Nephron (organoid): ENCODE data around the gene C12orf76.
A peak's percentile ranks its signal among the peaks of the same experiment; 100 is the strongest.

Experiments used
- H3K27ac Mint-ChIP-seq, 3 experiments: 2 replicates each; pipeline ENCODE4 v1.8.0; 2020; ENCODE audit warnings: mixed read lengths in 3 of 3, mild to moderate bottlenecking in 2 of 3, moderate library complexity in 1 of 3
- H3K27me3 Mint-ChIP-seq: 2 replicates; pipeline ENCODE4 v1.8.0; 2021; ENCODE audit warnings: low read depth, mild to moderate bottlenecking, moderate library complexity, mixed read lengths
- H3K36me3 Mint-ChIP-seq: 2 replicates; pipeline ENCODE4 v1.8.0; 2020; ENCODE audit warnings: low read depth, mixed read lengths
- H3K4me1 Mint-ChIP-seq: 2 replicates; pipeline ENCODE4 v1.8.0; 2020; ENCODE audit warnings: mixed read lengths
- H3K4me3 Mint-ChIP-seq, 3 experiments: 2 replicates each; pipeline ENCODE4 v1.8.0; 2020; ENCODE audit warnings: mild to moderate bottlenecking in 3 of 3, mixed read lengths in 3 of 3, moderate library complexity in 2 of 3
- H3K9me3 Mint-ChIP-seq: 2 replicates; pipeline ENCODE4 v1.8.0; 2020; ENCODE audit warnings: mixed read lengths
- TF ChIP-seq, protein P1 (sequence below), 3 experiments: fragments of 200-600 bp; sonication (generic); IDR thresholded peaks; one replicate each; pipeline ENCODE4 v1.5.0; 2021; ENCODE audit warnings: antibody characterized with exemption in 3 of 3; ENCODE audit not compliant: unreplicated experiment in 3 of 3

Gene C12orf76

GRCh38 chr12:109998904-109999648 is 49.2 kb downstream of the C12orf76 start, which contains the start of gene ANKRD13A:
Gene ANKRD13A, plus strand, starts transcription at chr12:109999430. Its CDS starts 259 bp downstream, at chr12:109999689.
- TF ChIP-seq, protein P1, sequence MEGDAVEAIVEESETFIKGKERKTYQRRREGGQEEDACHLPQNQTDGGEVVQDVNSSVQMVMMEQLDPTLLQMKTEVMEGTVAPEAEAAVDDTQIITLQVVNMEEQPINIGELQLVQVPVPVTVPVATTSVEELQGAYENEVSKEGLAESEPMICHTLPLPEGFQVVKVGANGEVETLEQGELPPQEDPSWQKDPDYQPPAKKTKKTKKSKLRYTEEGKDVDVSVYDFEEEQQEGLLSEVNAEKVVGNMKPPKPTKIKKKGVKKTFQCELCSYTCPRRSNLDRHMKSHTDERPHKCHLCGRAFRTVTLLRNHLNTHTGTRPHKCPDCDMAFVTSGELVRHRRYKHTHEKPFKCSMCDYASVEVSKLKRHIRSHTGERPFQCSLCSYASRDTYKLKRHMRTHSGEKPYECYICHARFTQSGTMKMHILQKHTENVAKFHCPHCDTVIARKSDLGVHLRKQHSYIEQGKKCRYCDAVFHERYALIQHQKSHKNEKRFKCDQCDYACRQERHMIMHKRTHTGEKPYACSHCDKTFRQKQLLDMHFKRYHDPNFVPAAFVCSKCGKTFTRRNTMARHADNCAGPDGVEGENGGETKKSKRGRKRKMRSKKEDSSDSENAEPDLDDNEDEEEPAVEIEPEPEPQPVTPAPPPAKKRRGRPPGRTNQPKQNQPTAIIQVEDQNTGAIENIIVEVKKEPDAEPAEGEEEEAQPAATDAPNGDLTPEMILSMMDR (IDR thresholded peaks at IDR 0.05; ENCODE audit: unreplicated experiment in 3 of 3): no peak
- peak within 1 kb of the TSS; percentile 99 to 100 (median 99) for H3K4me3 Mint-ChIP-seq

GRCh38 chr12:109998241-109998903 is 50.0 kb downstream of the C12orf76 start:
- peak overlapping the region; percentile 98 to 100 (median 99) for H3K27ac Mint-ChIP-seq
- H3K9me3 Mint-ChIP-seq: no peaks in the 10 kb centered on the region
- H3K4me3 Mint-ChIP-seq: peak overlapping the region; percentile 86 to 96 (median 90)
- peaks cover 59% of the 10 kb centered on the region for H3K4me1 Mint-ChIP-seq
- TF ChIP-seq, protein P1 (IDR thresholded peaks at IDR 0.05; ENCODE audit: unreplicated experiment in 3 of 3): no peak
- no peaks in the 10 kb centered on the region for H3K27me3 Mint-ChIP-seq
- H3K36me3 Mint-ChIP-seq: no peaks in the 10 kb centered on the region

More at GRCh38 chr12:109998904-109999648, 49.2 kb downstream of the C12orf76 start, which contains the start of gene ANKRD13A:
- Mint-ChIP-seq H3K4me1 (peaks cover 52% of the 10 kb centered on the region), H3K9me3 (no peaks in the 10 kb centered on the region), H3K27me3 (no peaks in the 10 kb centered on the region), H3K36me3 (no peaks in the 10 kb centered on the region), H3K27ac (peak within 1 kb of the TSS; percentile 98 to 100 (median 99))

GRCh38 chr12:109997393-109997792 is 50.9 kb downstream of the C12orf76 start:
- Mint-ChIP-seq H3K27ac (peak overlapping the region; percentile 98 to 100 (median 99)), H3K27me3 (no peaks in the 10 kb centered on the region), H3K4me1 (peaks cover 57% of the 10 kb centered on the region), H3K9me3 (no peaks in the 10 kb centered on the region), H3K4me3 (peak overlapping the region; percentile 86 to 96 (median 90)), H3K36me3 (no peaks in the 10 kb centered on the region)
- TF ChIP-seq, protein P1 (IDR thresholded peaks at IDR 0.05; ENCODE audit: unreplicated experiment in 3 of 3): no peak

DNA sequence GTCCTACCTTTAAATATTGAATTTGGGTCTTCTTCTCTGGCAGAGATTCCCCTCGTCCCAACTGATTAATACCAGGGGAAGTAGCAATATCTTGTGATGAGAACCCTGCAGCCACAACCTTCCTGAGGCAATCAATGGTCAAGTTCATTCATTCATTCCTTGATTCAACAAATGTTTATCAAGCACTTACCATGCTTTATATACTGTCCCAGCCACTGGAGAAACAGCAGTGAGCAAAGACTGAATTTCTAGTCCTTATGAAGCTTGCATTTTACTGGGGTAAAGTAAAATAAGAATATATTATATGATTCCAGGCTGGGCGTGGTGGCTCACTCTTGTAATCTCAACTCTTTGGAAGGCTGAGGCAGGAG is 51.9 kb downstream of the C12orf76 start:
- Mint-ChIP-seq H3K4me3 (peak overlapping the region; percentile 87 to 93 (median 88)), H3K4me1 (peaks cover 59% of the 10 kb centered on the region), H3K27me3 (no peaks in the 10 kb centered on the region), H3K27ac (peak overlapping the region; percentile 91 to 93 (median 91)), H3K36me3 (peaks cover 3% of the 10 kb centered on the region), H3K9me3 (no peaks in the 10 kb centered on the region)
- TF ChIP-seq, protein P1 (IDR thresholded peaks at IDR 0.05; ENCODE audit: unreplicated experiment in 3 of 3): no peak

DNA sequence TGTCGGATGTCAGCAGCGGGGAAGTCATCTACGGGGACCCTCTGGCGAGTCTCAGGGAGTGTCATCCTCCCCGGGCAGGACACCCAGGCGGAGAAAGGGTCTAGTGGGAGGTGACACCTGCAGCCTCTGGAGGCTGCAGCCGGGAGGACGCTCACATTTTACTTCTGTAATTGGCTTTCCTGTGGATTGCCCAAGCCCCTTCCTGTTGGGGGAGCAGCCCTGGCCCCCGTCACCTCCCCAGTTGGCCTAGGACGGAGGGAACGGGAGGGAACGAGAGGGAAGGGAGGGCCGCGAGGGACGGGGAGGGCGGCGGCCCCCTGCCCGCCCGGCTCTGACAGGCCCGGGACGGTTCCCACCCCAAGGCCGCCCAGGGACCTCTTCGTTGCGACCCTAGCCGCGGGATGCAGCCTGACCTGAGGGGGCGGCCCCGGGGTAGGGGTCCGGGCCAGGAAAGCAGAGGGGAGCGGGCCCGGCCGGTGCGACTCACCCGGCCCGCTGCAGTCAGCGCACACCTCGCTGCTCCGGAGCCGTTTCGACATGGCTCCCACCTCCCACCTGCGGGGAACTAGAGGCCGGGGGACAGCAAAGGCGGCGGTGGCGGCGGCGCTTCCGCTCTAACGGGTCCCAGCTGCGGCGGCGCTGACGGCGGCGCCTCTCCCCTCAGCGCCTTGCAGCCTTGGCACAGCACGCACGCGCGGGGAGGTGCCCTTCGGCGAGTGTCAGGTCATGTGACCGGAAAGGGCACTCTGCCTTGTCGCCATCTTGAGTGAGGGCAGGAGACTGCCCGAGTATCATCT is 52.4 kb downstream of the C12orf76 start, which contains the start of gene GIT2:
GIT2 (minus strand) TSS at position 683 of the 797 bp plus-strand sequence; CDS start at position 539, 144 bp downstream.
- Mint-ChIP-seq H3K4me3 (peak within 1 kb of the TSS; percentile 87 to 99 (median 95)), H3K27ac (peak within 1 kb of the TSS; percentile 98 to 100 (median 99)), H3K27me3 (no peaks in the 10 kb centered on the region), H3K4me1 (peaks cover 62% of the 10 kb centered on the region), H3K36me3 (peaks cover 7% of the 10 kb centered on the region), H3K9me3 (no peaks in the 10 kb centered on the region)
- TF ChIP-seq, protein P1 (IDR thresholded peaks at IDR 0.05; ENCODE audit: unreplicated experiment in 3 of 3): peak in 1 of 3 experiments; percentile 7
